Neural cell (in vitro differentiated cells): Measurements from ENCODE around the gene GDF11. TPM values are rescaled to one million over a fixed set of nuclear protein-coding genes. Genes with fewer than 3 reads are reported as not detected.

ENCODE experiments used
- H2AFZ ChIP-seq: fragments of 200-600, 300-800 bp; sonication (generic), shearing (Covaris generic); 2 replicates; pipeline ENCODE4 v1.6.0; 2014; ENCODE audit warnings: low read depth, mild to moderate bottlenecking, antibody characterized with exemption, low read length, moderate library complexity
- H3F3A ChIP-seq: fragments of 200-600 bp; shearing (Covaris generic); 2 replicates; pipeline ENCODE4 v1.6.1; 2016; ENCODE audit warnings: mild to moderate bottlenecking, moderate library complexity, mixed read lengths, antibody characterized with exemption, low read length; ENCODE audit not compliant: insufficient read depth, poor library complexity, severe bottlenecking
- H3K27ac ChIP-seq: fragments of 200-600, 300-800 bp; sonication (generic), shearing (Covaris generic); 2 replicates; pipeline ENCODE4 v1.5.1; 2014; ENCODE audit warnings: mild to moderate bottlenecking, low read length, moderate library complexity
- H3K27me3 ChIP-seq: fragments of 300-800, 200-600 bp; sonication (generic), shearing (Covaris generic); 2 replicates; pipeline ENCODE4 v1.6.0; 2014; ENCODE audit warnings: mild to moderate bottlenecking, low read depth, low read length, moderate library complexity; ENCODE audit not compliant: insufficient read depth
- H3K36me3 ChIP-seq: fragments of 300-800, 200-600 bp; sonication (generic), shearing (Covaris generic); 2 replicates; pipeline ENCODE4 v1.5.1; 2014; ENCODE audit warnings: mild to moderate bottlenecking, antibody characterized with exemption, low read length, moderate library complexity; ENCODE audit not compliant: insufficient read depth
- H3K4me2 ChIP-seq: fragments of 300-800, 200-600 bp; sonication (generic), shearing (Covaris generic); 2 replicates; pipeline ENCODE4 v1.6.0; 2014; ENCODE audit warnings: mild to moderate bottlenecking, low read length
- H3K4me3 ChIP-seq: fragments of 300-800, 200-600 bp; sonication (generic), shearing (Covaris generic); 2 replicates; pipeline ENCODE4 v1.5.1; 2014; ENCODE audit warnings: mild to moderate bottlenecking, low read length, moderate library complexity
- H3K79me2 ChIP-seq: fragments of 200-600 bp; shearing (Covaris generic); replicated peaks from 2 replicates; pipeline ENCODE4 v1.6.0; 2014; ENCODE audit warnings: mild to moderate bottlenecking, low read length, moderate library complexity; ENCODE audit not compliant: insufficient read depth
- H3K9ac ChIP-seq: fragments of 300-800, 200-600 bp; sonication (generic), shearing (Covaris generic); 2 replicates; pipeline ENCODE4 v1.6.1; 2016; ENCODE audit warnings: mild to moderate bottlenecking, low read length, mixed read lengths
- H3K9me2 ChIP-seq: fragments of 200-600 bp; shearing (Covaris generic); 2 replicates; pipeline ENCODE4 v1.6.1; 2016; ENCODE audit warnings: mild to moderate bottlenecking, low read length, mixed read lengths; ENCODE audit not compliant: insufficient read depth
- H3K9me3 ChIP-seq: fragments of 200-600, 300-800 bp; sonication (generic), shearing (Covaris generic); 2 replicates; pipeline ENCODE4 v1.6.1; 2016; ENCODE audit warnings: mild to moderate bottlenecking, mixed run types, low read length, moderate library complexity, mixed read lengths
- H4K20me1 ChIP-seq: fragments of 200-600 bp; shearing (Covaris generic); 2 replicates; pipeline ENCODE4 v1.6.1; 2016; ENCODE audit warnings: mild to moderate bottlenecking, mixed run types; ENCODE audit not compliant: insufficient read depth
- EP300 ChIP-seq: fragments of 450-650 bp; conservative IDR thresholded peaks from 2 replicates; pipeline ENCODE4 v1.6.1; 2014; ENCODE audit warnings: antibody characterized with exemption, mild to moderate bottlenecking, moderate library complexity; ENCODE audit not compliant: poor library complexity, severe bottlenecking
- EZH2 ChIP-seq: fragments of 200-600, 300-800 bp; shearing (Covaris generic), sonication (generic); IDR thresholded peaks from 2 replicates; pipeline ENCODE4 v1.6.1; 2014; ENCODE audit warnings: antibody characterized with exemption, low read length, borderline replicate concordance, mild to moderate bottlenecking; ENCODE audit not compliant: insufficient read depth, poor library complexity, severe bottlenecking
- MXI1 ChIP-seq: fragments of 450-650 bp; conservative IDR thresholded peaks from 2 replicates; pipeline ENCODE4 v1.6.1; 2014; ENCODE audit warnings: antibody characterized with exemption, mild to moderate bottlenecking; ENCODE audit not compliant: poor library complexity, severe bottlenecking
- POLR2AphosphoS5 ChIP-seq: IDR thresholded peaks from 2 replicates; pipeline ENCODE4 v1.6.1; 2012
- RAD21 ChIP-seq: fragments of 450-650 bp; conservative IDR thresholded peaks from 2 replicates; pipeline ENCODE4 v1.6.1; 2014; ENCODE audit warnings: antibody characterized with exemption, mild to moderate bottlenecking, moderate library complexity
- SMC3 ChIP-seq: fragments of 450-650 bp; conservative IDR thresholded peaks from 2 replicates; pipeline ENCODE4 v1.6.1; 2014; ENCODE audit warnings: antibody characterized with exemption, mild to moderate bottlenecking, moderate library complexity; ENCODE audit not compliant: poor library complexity
- TAF1 ChIP-seq: IDR thresholded peaks from 2 replicates; pipeline ENCODE4 v1.6.1; 2012; ENCODE audit warnings: low read depth
- polyA plus RNA-seq: library from polyadenylated mRNA; depleted of rRNA; stranded (reverse); fragments of >200 nt; gene quantifications from 2 replicates; pipeline ENCODE4 v1.2.3, GENCODE V29; 2014
- TF ChIP-seq, protein P1 (sequence below): fragments of 450-650 bp; IDR thresholded peaks from 2 replicates; pipeline ENCODE4 v1.5.1; 2014; ENCODE audit warnings: antibody characterized with exemption, mild to moderate bottlenecking, moderate library complexity; ENCODE audit not compliant: poor library complexity, severe bottlenecking

The GDF11 gene
- polyA plus RNA-seq, 1 donor from 2014 or later, result 16.0 TPM

DNA sequence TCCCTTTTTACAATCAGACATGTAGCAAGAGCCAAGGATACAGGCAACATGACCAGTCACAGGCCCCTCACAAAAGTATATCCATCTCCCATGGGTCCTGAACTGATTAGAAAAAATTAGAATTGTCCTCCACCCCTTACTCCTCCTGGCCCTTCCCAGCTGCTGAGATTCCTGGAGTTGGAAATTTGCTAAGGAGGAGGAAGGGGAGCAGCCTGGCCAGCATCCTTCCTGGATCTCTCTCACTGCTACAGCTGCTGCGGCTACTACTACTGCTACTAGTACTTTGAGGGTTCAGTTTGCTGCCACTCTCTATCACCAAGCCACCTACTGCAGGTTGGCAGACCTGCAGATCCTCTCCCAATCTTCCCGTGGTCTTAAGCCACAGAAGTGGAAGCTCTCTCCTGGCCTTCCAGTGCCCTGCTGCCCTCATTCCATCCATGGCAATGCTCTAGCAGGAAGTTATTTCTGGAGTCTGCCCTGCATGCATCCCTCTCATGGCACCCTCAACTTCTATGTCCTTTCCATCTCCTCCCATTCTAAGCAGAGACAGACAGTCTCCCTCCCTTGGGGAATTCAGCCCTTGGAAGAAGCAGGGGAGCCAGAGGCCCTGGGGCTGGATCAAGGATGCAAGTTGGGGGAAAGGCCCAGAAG is 36.2 kb upstream of the GDF11 start:
- Histone ChIP-seq H3K27me3 (peaks cover 10% of the 10 kb centered on the region), H3K27ac (no peak overlapping the region), H3K4me3 (peak overlapping the region; percentile 82), H2AFZ (peak overlapping the region; percentile 41), H3K36me3 (no peaks in the 10 kb centered on the region), H3F3A (no peaks in the 10 kb centered on the region), H3K79me2 (no peaks in the 10 kb centered on the region), H3K9me2 (no peaks in the 10 kb centered on the region), H3K4me2 (peak overlapping the region; percentile 57), H3K9ac (peak overlapping the region; percentile 56), H4K20me1 (no peaks in the 10 kb centered on the region), H3K9me3 (no peaks in the 10 kb centered on the region)
- no peak for TF ChIP-seq POLR2AphosphoS5
- TF ChIP-seq SMC3, result no peak
- no peak for TF ChIP-seq MXI1
- TF ChIP-seq, protein P1, sequence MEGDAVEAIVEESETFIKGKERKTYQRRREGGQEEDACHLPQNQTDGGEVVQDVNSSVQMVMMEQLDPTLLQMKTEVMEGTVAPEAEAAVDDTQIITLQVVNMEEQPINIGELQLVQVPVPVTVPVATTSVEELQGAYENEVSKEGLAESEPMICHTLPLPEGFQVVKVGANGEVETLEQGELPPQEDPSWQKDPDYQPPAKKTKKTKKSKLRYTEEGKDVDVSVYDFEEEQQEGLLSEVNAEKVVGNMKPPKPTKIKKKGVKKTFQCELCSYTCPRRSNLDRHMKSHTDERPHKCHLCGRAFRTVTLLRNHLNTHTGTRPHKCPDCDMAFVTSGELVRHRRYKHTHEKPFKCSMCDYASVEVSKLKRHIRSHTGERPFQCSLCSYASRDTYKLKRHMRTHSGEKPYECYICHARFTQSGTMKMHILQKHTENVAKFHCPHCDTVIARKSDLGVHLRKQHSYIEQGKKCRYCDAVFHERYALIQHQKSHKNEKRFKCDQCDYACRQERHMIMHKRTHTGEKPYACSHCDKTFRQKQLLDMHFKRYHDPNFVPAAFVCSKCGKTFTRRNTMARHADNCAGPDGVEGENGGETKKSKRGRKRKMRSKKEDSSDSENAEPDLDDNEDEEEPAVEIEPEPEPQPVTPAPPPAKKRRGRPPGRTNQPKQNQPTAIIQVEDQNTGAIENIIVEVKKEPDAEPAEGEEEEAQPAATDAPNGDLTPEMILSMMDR, result no peak

DNA sequence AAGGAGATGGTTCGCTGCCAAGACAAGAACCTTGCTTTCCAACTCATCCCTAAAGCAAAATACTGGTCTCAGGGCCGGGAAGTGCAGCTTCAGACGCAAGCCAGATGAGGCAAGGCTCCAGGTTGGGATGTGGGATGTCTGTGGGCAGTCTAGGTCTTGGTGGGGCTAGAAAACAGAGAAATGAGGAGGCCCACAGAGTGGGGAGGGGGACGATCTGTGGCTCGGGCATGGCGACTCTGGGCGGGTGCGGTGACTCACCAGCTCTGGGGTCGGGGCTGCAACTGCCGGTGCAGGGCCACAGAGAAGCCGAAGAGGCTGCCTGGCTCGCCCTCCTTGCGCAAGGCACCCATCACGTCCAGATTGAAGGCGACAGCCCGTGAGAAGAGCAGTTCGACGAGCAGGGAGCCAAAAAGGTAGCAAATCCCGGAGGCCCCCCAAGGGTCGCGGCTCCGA is 35.7 kb upstream of the GDF11 start:
- Histone ChIP-seq H2AFZ (peak overlapping the region; percentile 41), H3K79me2 (no peaks in the 10 kb centered on the region), H3K9ac (peak overlapping the region; percentile 56), H3K4me3 (peak overlapping the region; percentile 82), H3F3A (no peaks in the 10 kb centered on the region), H3K27ac (no peak overlapping the region), H3K27me3 (peaks cover 10% of the 10 kb centered on the region), H4K20me1 (no peaks in the 10 kb centered on the region), H3K4me2 (peak overlapping the region; percentile 57), H3K36me3 (no peaks in the 10 kb centered on the region), H3K9me3 (no peaks in the 10 kb centered on the region), H3K9me2 (no peaks in the 10 kb centered on the region)
- TF ChIP-seq POLR2AphosphoS5 (no peak), MXI1 (peak; percentile 43)

DNA sequence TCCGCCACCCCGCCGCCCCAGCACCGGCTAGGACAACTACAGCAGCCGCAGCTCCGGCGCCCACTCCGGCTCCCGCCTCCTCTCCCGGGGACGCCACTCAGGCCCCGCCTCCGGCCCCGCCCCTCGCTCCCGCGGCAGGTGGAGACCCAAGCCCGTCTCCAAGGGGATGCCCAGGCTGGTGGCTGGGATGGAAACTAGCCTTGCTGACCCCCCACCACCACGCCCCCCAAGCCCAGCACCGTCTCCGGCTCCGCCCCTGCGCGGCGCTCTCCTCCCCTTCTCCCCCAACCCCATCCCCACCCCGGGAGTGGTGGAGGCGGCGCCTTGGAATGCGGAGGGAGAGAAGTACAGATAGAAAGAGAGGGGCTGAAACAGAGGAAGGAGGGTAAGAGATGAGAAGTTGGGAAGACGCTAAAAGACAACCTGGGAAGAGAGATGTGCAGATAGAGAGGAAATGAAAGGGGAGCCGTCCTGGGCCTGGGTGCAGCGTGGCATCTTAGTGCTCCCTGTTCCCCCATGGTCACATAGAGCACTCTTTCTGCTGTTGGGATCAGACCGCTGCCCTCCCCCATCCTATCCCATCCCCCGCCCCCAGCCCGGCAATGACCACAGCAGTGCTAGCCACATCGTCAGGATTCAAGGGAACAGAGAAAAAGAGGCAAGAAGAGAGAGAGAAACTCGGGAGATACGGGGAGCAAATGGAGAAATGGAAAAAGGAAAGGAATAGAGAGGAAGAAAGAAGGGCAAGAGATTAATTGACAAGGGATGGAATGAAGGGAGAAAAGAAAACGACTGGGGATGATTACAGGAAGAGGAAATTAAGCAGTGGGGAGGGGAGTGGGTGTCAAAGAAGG is 34.9 kb upstream of the GDF11 start, which contains the start of gene ITGA7:
Gene ITGA7 (minus strand): TSS at position 64 of the 854 bp plus-strand sequence. CDS start 222 bp downstream, outside the sequence.
- no peaks in the 10 kb centered on the region for H3F3A ChIP-seq
- H3K79me2 ChIP-seq, result no peaks in the 10 kb centered on the region
- no peaks in the 10 kb centered on the region for H4K20me1 ChIP-seq
- peak within 1 kb of the TSS; percentile 65 for H2AFZ ChIP-seq
- peak within 1 kb of the TSS; percentile 56 for H3K9ac ChIP-seq
- TF ChIP-seq POLR2AphosphoS5, result peak; percentile 22
- no peak for TF ChIP-seq RAD21
- peak within 1 kb of the TSS; percentile 57 for H3K4me2 ChIP-seq
- H3K4me3 ChIP-seq, result peak within 1 kb of the TSS; percentile 82
- H3K27ac ChIP-seq, result no peak within 1 kb of the TSS
- H3K9me2 ChIP-seq, result no peaks in the 10 kb centered on the region
- no peaks in the 10 kb centered on the region for H3K9me3 ChIP-seq
- H3K36me3 ChIP-seq, result no peaks in the 10 kb centered on the region
- H3K27me3 ChIP-seq, result peaks cover 10% of the 10 kb centered on the region

DNA sequence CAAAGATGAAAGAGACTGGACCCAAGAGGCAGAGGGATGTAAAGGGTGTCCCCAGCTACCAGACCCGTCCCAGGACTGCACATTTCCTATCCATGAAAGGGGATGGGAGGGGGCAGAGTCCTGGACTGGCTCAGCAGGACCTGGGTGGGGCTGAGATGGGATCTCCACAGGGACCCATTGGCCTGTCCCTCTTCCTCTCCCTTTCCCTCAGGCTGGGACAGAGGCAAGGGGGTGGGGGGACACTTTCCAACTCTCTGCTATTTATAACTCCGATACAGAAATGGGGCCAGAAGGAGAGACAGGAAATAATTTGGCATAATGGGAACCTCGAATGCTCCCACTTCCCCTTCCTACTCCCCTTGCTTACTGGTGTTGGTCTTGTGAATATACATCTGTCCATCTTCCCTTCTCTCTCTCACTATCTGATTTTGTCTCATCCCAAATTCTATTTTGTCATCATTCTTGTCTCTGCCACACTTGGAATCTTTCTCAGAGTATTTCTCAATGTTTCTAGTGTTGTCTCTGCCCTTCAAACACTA is 34.2 kb upstream of the GDF11 start:
- Histone ChIP-seq H3K27ac (no peak overlapping the region), H3K9ac (no peak overlapping the region), H3K36me3 (no peaks in the 10 kb centered on the region), H3K27me3 (peaks cover 10% of the 10 kb centered on the region), H3K9me3 (no peaks in the 10 kb centered on the region), H3K9me2 (no peaks in the 10 kb centered on the region), H3K79me2 (no peaks in the 10 kb centered on the region), H3K4me3 (peak overlapping the region; percentile 82), H3F3A (no peaks in the 10 kb centered on the region), H4K20me1 (no peaks in the 10 kb centered on the region), H3K4me2 (no peak overlapping the region), H2AFZ (no peak overlapping the region)
- TF ChIP-seq TAF1, result no peak
- TF ChIP-seq, protein P1, result no peak
- no peak for TF ChIP-seq MXI1
- TF ChIP-seq EP300, result no peak
- no peak for TF ChIP-seq SMC3
- TF ChIP-seq EZH2, result no peak
